Mucosa of rectum (tissue), 2 donors: ENCODE measurements around the gene EHHADH.
A peak's percentile ranks its signal among the peaks of the same experiment; 100 is the strongest.
"Not testable (repeated sequence)": the region's sequence is repeated elsewhere in the genome, so short reads cannot be mapped to it uniquely, and the experiment has no call there.

Experiments used
- H3K27ac ChIP-seq, 2 donors: one replicate each; pipeline ENCODE4 v1.7.0; 2013; ENCODE audit warnings: inconsistent platforms in 2 of 2, low read depth in 2 of 2, low read length in 2 of 2
- H3K27me3 ChIP-seq, 2 donors: one replicate each; pipeline ENCODE4 v1.7.0; 2013; ENCODE audit warnings: low read length in 2 of 2; ENCODE audit not compliant: control insufficient read depth in 2 of 2, insufficient read depth in 2 of 2
- H3K36me3 ChIP-seq, 2 donors: one replicate each; pipeline ENCODE4 v1.7.0; 2013; ENCODE audit warnings: low read length in 2 of 2; ENCODE audit not compliant: control insufficient read depth in 2 of 2, insufficient read depth in 2 of 2
- H3K4me1 ChIP-seq, 2 donors: one replicate each; pipeline ENCODE4 v1.7.0; 2013; ENCODE audit warnings: low read length in 2 of 2, mild to moderate bottlenecking in 1 of 2; ENCODE audit not compliant: control insufficient read depth in 2 of 2, insufficient read depth in 2 of 2
- H3K4me3 ChIP-seq, 2 donors: one replicate each; pipeline ENCODE4 v1.7.0; 2013; ENCODE audit warnings: low read length in 2 of 2
- H3K9ac ChIP-seq, 2 donors: one replicate each; pipeline ENCODE4 v1.7.0; 2013; ENCODE audit warnings: low read length in 2 of 2, low read depth in 1 of 2, mild to moderate bottlenecking in 1 of 2
- H3K9me3 ChIP-seq, 2 donors: one replicate each; pipeline ENCODE4 v1.7.0; 2013; ENCODE audit warnings: low read length in 2 of 2; ENCODE audit not compliant: control insufficient read depth in 2 of 2
- donor health status: healthy.
- donor health status: Normal muscosa, but diverticular disease.

EHHADH gene

DNA sequence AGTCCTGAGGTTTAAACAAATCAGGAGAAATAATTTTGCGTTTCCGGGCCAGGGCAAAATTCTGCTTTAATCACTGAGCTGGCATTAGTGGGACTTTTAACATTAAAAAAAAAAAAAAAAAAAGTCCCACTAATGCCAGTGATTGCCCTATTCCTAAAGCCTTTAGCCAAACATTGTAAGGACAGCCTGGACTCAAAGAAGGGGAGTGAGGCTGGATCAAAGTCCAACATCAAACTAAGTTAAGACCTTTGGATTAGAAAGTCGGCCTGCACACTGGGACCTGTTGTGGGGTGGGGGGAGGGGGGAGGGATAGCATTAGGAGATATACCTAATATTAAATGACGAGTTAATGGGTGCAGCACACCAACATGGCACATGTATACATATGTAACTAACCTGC lies 716 bp downstream of the EHHADH start:
- Histone ChIP-seq H3K9ac (peak overlapping the region in 1 of 2 donors; percentile 90), H3K4me3 (peak overlapping the region; percentile 85 to 92)
- H3K9me3 ChIP-seq, H3K4me1 ChIP-seq, H3K36me3 ChIP-seq, H3K27ac ChIP-seq, H3K27me3 ChIP-seq: not testable (repeated sequence)

DNA sequence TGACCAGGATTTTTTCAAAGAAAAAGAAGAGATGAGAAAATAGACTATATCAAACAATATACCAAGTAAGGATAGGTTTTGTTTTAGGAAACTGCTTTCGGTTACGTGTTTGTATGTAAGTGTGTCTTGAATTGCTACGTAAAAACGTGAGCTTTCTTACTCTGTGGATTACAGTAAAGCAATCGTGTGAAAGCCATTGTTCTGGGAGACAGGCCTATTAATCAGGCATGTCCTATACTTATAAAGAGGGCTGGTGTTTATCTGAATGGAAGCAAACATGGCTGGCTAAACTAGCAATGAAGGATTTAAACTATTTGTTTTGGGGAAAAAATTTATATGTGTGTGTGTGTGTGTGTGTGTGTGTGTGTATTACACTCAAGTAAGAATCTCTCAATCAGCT lies 2.6 kb downstream of the EHHADH start:
- Histone ChIP-seq H3K4me3 (no peak overlapping the region), H3K27me3 (no peaks in the 10 kb centered on the region), H3K9me3 (no peaks in the 10 kb centered on the region), H3K36me3 (no peaks in the 10 kb centered on the region), H3K27ac (no peak overlapping the region), H3K4me1 (peaks cover 2 to 4% of the 10 kb centered on the region in 2 donors), H3K9ac (no peak overlapping the region)

DNA sequence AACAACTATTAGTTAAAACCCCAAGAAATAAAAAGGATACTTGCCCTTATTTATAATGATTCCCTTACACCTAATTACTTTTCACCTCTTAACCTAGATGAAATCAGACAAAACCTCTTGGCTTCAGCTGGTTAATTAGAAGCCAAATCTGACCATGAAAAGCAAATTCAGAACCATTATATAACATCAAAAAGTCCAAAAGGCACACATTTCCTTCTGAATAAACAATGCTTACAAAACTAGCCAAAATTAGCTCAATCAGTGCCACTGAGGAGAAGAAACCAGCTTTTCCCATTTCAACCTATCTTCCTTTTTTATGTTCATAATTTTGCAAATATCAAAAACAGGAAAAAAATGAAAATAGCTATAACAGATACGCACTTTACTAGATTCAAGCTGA lies 3.2 kb downstream of the EHHADH start:
- Histone ChIP-seq H3K36me3 (no peaks in the 10 kb centered on the region), H3K4me3 (no peak overlapping the region), H3K27ac (no peak overlapping the region), H3K9me3 (no peaks in the 10 kb centered on the region), H3K9ac (no peak overlapping the region), H3K4me1 (peaks cover 2 to 4% of the 10 kb centered on the region in 2 donors), H3K27me3 (no peaks in the 10 kb centered on the region)

DNA sequence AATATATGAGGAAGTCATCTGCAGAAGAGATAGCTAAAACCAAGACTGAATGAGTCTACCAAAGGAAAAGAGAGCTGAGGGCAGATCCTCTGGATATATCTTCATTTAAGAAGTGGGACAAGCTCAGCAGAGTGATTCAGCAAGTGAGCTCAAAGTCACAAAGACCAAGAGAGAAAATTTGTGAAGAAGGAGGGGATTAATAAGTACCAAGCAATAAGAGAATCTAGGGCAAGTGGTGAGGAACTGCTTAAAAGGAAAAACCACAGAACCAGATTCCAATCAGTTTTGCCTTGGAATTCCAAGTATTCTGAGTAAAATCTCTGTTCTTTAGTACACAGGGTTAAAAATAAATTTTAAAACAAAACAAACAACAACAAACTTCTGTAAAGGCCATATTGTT lies 3.6 kb downstream of the EHHADH start:
- no peak overlapping the region for H3K9ac ChIP-seq
- H3K27me3 ChIP-seq = no peaks in the 10 kb centered on the region
- H3K4me3 ChIP-seq = no peak overlapping the region
- H3K9me3 ChIP-seq = no peaks in the 10 kb centered on the region
- no peak overlapping the region for H3K27ac ChIP-seq
- no peaks in the 10 kb centered on the region for H3K36me3 ChIP-seq
- peaks cover 2 to 4% of the 10 kb centered on the region in 2 donors for H3K4me1 ChIP-seq

DNA sequence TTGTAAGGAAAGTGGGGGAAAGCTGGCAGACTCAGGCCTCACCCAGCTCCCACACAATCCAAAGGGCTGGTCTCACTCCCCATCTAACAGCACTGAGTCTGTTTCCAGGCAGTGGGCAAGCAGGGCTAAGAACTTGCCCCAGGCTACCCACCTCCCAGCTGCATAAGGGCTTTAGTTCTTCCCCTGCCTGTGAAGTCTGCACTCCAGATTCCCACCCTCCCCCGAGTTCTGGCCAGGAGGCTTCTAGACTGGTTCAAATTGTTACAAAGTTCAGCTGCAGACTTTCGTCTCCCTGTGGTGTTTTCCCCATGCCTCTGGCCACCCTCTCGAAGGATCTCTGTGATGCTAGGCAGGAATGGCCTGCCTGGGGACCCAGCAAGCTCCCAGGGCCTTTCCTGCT lies 11.2 kb downstream of the EHHADH start:
- Histone ChIP-seq H3K27me3 (no peaks in the 10 kb centered on the region), H3K4me3 (no peak overlapping the region), H3K4me1 (no peaks in the 10 kb centered on the region), H3K9ac (no peak overlapping the region), H3K9me3 (peaks cover 0 to 4% of the 10 kb centered on the region in 2 donors), H3K36me3 (no peaks in the 10 kb centered on the region), H3K27ac (no peak overlapping the region)

DNA sequence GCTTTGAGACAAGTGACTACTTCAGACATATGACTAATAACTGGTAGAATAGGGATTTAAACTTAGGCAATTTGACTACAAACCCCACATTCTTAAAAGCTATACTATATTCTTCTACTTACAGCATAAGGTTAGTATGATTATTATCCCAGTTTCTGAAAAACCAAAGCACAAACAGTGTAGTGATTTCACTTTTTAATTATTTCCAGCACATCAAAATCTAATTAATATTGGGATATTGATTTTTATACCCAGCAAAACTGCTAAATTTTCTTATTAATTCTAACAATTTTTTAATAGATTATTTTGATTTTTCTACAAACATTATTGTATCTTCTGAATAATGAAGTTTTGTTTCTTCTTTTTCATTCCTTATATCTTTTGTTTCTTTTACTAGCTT lies 16.9 kb downstream of the EHHADH start:
- Histone ChIP-seq H3K9ac (no peak overlapping the region), H3K27me3 (no peaks in the 10 kb centered on the region), H3K36me3 (peaks cover 4 to 10% of the 10 kb centered on the region in 2 donors), H3K27ac (no peak overlapping the region), H3K4me3 (no peak overlapping the region), H3K9me3 (peaks cover 0 to 4% of the 10 kb centered on the region in 2 donors), H3K4me1 (no peaks in the 10 kb centered on the region)

DNA sequence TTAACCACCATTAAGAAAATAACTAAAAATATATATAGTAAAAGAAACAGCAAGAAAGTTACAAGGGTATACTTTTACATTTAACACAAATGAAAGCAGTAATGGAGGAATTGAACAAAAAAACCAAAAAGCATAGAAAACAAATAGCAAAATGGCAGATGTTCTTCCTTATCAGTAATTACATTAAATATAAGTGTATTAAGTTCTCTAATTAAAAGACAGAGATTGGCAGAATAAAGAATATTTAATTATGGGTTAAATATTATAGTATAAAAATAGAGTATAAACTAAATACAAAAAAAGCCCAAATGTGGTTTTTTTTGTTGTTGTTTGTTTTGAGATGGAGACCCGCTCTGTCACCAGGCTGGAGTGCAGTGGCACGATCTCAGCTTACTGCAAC lies 20.5 kb downstream of the EHHADH start:
- Histone ChIP-seq H3K9ac (no peak overlapping the region), H3K36me3 (peaks cover 4 to 13% of the 10 kb centered on the region in 2 donors), H3K4me1 (no peaks in the 10 kb centered on the region), H3K27ac (no peak overlapping the region), H3K27me3 (no peaks in the 10 kb centered on the region), H3K9me3 (peaks cover 0 to 4% of the 10 kb centered on the region in 2 donors), H3K4me3 (no peak overlapping the region)

DNA sequence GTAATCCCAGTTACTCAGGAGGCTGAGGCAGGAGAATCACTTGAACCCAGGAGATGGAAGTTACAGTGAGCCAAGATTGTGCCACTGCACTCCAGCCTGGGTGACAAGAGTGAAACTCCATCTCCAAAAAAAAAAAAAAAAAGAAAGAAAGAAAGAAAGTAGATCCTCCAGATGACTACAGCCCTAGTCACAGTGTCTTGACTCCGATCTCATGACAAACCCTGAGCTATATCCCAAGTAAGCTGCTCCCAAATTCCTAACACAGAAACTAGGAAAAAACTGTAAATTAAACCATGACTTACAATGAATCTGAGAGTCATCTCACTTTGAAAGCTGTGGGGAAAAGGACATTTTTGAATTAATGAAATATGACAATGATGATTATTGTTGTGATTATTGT lies 27.3 kb downstream of the EHHADH start:
- H3K9ac ChIP-seq, H3K27me3 ChIP-seq, H3K9me3 ChIP-seq, H3K4me1 ChIP-seq, H3K27ac ChIP-seq, H3K4me3 ChIP-seq: not testable (repeated sequence)
- H3K36me3 ChIP-seq = peaks cover 3 to 11% of the 10 kb centered on the region in 2 donors

DNA sequence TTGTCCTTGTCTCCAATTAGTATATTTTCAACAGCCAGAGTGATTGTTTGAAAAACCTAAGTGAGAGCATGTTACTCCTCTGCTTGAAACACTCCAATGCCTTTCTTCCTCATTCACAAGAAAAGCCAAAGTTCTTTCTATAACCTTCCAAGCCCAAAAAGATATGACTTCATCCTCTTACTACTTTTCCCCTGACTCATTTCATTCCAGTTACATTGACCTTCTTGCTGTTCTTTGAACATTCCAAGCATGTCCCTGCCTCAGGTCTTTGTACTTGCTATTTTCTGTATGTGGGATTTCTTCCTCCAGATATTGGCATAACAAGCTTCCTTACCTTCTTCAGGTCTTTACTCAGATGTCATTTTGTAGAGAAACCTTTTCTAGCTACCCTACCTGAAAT lies 28.3 kb downstream of the EHHADH start:
- Histone ChIP-seq H3K27ac (no peak overlapping the region), H3K9ac (no peak overlapping the region), H3K9me3 (no peaks in the 10 kb centered on the region), H3K4me1 (no peaks in the 10 kb centered on the region), H3K4me3 (no peak overlapping the region), H3K36me3 (peaks cover 3 to 11% of the 10 kb centered on the region in 2 donors), H3K27me3 (no peaks in the 10 kb centered on the region)

DNA sequence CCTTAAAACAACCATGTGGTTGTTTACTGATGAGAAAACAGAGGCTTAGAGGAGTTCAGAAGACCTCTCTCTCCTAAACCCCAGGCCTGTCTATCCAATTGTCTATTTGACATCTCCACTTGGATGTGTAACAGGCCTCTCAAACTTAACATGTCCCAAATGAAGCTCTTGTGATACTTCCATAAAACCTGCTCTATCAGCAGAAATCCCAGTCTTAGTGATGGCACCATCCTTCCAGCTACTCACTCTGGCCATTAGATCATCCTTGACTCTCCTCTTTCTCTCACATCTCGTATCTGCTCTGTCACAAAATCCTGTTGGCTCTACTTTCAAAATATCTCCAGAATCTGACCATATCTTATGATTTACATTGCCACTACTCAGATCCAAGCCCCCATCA lies 28.8 kb downstream of the EHHADH start:
- Histone ChIP-seq H3K9ac (no peak overlapping the region), H3K4me3 (no peak overlapping the region), H3K4me1 (no peaks in the 10 kb centered on the region), H3K9me3 (no peaks in the 10 kb centered on the region), H3K27me3 (no peaks in the 10 kb centered on the region), H3K27ac (no peak overlapping the region), H3K36me3 (peaks cover 3 to 11% of the 10 kb centered on the region in 2 donors)

DNA sequence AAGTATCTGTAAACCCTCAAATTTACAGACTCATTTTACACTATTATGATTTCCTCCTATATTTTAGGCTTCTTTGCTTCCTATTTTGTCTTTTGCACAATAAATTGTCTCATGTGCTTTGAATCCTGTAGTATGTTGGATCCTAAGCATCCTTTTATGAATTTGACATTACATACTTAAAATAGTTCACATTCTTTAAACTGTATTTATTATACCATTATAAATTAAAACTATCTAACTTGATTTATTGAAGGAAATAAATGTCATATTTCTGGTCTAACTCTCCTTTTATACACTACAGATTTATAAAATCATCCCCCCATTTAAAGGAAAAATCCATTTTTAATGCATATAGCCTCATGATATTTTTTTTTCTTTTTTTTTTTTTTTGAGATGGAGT lies 32.6 kb downstream of the EHHADH start:
- H3K36me3 ChIP-seq = peaks cover 4 to 16% of the 10 kb centered on the region in 2 donors
- H3K27ac ChIP-seq = no peak overlapping the region
- no peaks in the 10 kb centered on the region for H3K4me1 ChIP-seq
- no peak overlapping the region for H3K9ac ChIP-seq
- H3K4me3 ChIP-seq = no peak overlapping the region
- H3K9me3 ChIP-seq = no peaks in the 10 kb centered on the region
- no peaks in the 10 kb centered on the region for H3K27me3 ChIP-seq
